HepG2 (cell line): ENCODE data around the gene RPGRIP1. TPM values are rescaled to one million over a fixed set of nuclear protein-coding genes. Genes with fewer than 3 reads are reported as not detected.

Source experiments
- ATF7-NPFF ChIP-seq: sonication (generic); formaldehyde crosslinking; IDR thresholded peaks from 2 replicates; pipeline ENCODE4 v1.8.1; 2023; ENCODE audit warnings: mild to moderate bottlenecking, low read depth, missing genetic modification reagents, moderate library complexity
- CREB3 ChIP-seq: sonication (generic); formaldehyde crosslinking; IDR thresholded peaks from 2 replicates; pipeline ENCODE4 v1.5.0; 2020; ENCODE audit warnings: missing genetic modification reagents
- EP300 ChIP-seq, 3 experiments: sonication (generic) in 1 of 3; formaldehyde crosslinking in 1 of 3; IDR thresholded peaks; 2 replicates each; pipeline versions ENCODE4 v1.5.1 to v1.6.1; 2011 to 2020; ENCODE audit warnings: low read depth in 2 of 3, low read length in 2 of 3, borderline replicate concordance in 1 of 3, improper control_type of control experiment in 1 of 3, mild to moderate bottlenecking in 1 of 3, missing genetic modification reagents in 1 of 3, moderate library complexity in 1 of 3
- FOSL2 ChIP-seq: sonication (generic); formaldehyde crosslinking; IDR thresholded peaks from 2 replicates; pipeline ENCODE4 v1.4.0; 2020; ENCODE audit warnings: missing genetic modification reagents
- GLI4 ChIP-seq: sonication (generic); formaldehyde crosslinking; IDR thresholded peaks from 2 replicates; pipeline ENCODE4 v1.5.1; 2020; ENCODE audit warnings: missing genetic modification reagents, mild to moderate bottlenecking, moderate library complexity, borderline replicate concordance
- IRX3 ChIP-seq: sonication (generic); formaldehyde crosslinking; IDR thresholded peaks from 2 replicates; pipeline ENCODE4 v1.8.1; 2023; ENCODE audit warnings: mild to moderate bottlenecking, low read depth, missing genetic modification reagents, borderline replicate concordance
- JUNB ChIP-seq: sonication (generic); formaldehyde crosslinking; IDR thresholded peaks from 2 replicates; pipeline ENCODE4 v1.8.0; 2022; ENCODE audit warnings: missing genetic modification reagents, mild to moderate bottlenecking, borderline replicate concordance
- KDM2A ChIP-seq: sonication (generic); formaldehyde crosslinking; IDR thresholded peaks from 2 replicates; pipeline ENCODE4 v1.4.0; 2020; ENCODE audit warnings: low read depth, missing genetic modification reagents, borderline replicate concordance
- MXD4 ChIP-seq: IDR thresholded peaks from 2 replicates; pipeline ENCODE4 v1.6.1; 2016; ENCODE audit warnings: mild to moderate bottlenecking, missing biosample characterization, missing genetic modification reagents
- NFE2L2 ChIP-seq: fragments of 150-350 bp; IDR thresholded peaks from 2 replicates; pipeline ENCODE4 v1.6.1; 2014; ENCODE audit warnings: low read length
- NKX3-1 ChIP-seq: sonication (generic); formaldehyde crosslinking; IDR thresholded peaks from 2 replicates; pipeline ENCODE4 v1.5.0; 2020; ENCODE audit warnings: missing genetic modification reagents
- PAF1 ChIP-seq: IDR thresholded peaks from 2 replicates; pipeline ENCODE4 v1.6.1; 2016; ENCODE audit warnings: missing genetic modification reagents, missing compliant biosample characterization
- PREB ChIP-seq: sonication (generic); formaldehyde crosslinking; IDR thresholded peaks from 2 replicates; pipeline ENCODE4 v1.4.0; 2020; ENCODE audit warnings: missing genetic modification reagents
- ZFP36L2 ChIP-seq: sonication (generic); formaldehyde crosslinking; IDR thresholded peaks from 2 replicates; pipeline ENCODE4 v1.4.0; 2020; ENCODE audit warnings: missing genetic modification reagents
- ZNF550 ChIP-seq: sonication (generic); formaldehyde crosslinking; IDR thresholded peaks from 2 replicates; pipeline ENCODE4 v1.4.0; 2020; ENCODE audit warnings: mild to moderate bottlenecking, missing genetic modification reagents, borderline replicate concordance
- ZNF878 ChIP-seq: sonication (generic); formaldehyde crosslinking; IDR thresholded peaks from 2 replicates; pipeline ENCODE4 v1.8.1; 2023; ENCODE audit warnings: mild to moderate bottlenecking, missing genetic modification reagents, moderate library complexity
- ZSCAN25 ChIP-seq: sonication (generic); formaldehyde crosslinking; IDR thresholded peaks from 2 replicates; pipeline ENCODE4 v1.8.0; 2022; ENCODE audit warnings: mild to moderate bottlenecking, missing genetic modification reagents
- polyA plus RNA-seq, 8 experiments: library from polyadenylated mRNA; depleted of rRNA in 3 of 8; stranded (reverse) in 7 of 8; unstranded in 1 of 8; fragments of >200 nt; fragmentation: Illumina TruSeq in 4 of 8; extraction: Trizol in 4 of 8; gene quantifications; 2 replicates each; pipeline versions ENCODE4 v1.2.1 to v1.2.3, GENCODE V29; 2011 to 2016; ENCODE audit warnings: low read depth in 4 of 8, missing spikeins in 1 of 8, mixed read lengths in 1 of 8; ENCODE audit not compliant: insufficient read depth in 1 of 8
- total RNA-seq, 5 experiments: library from RNA; depleted of rRNA; stranded (reverse); fragments of >200 nt; fragmentation: Illumina TruSeq; extraction: Trizol; gene quantifications; 2 replicates each; pipeline ENCODE4 v1.2.3, GENCODE V29; 2016; ENCODE audit warnings: low read depth in 1 of 5
- TF ChIP-seq, protein P1 (sequence below): sonication (generic); formaldehyde crosslinking; IDR thresholded peaks from 2 replicates; pipeline ENCODE4 v1.4.0; 2020; ENCODE audit warnings: mild to moderate bottlenecking, missing genetic modification reagents, borderline replicate concordance
- TF ChIP-seq, protein P2 (sequence below): sonication (generic); formaldehyde crosslinking; IDR thresholded peaks from 2 replicates; pipeline ENCODE4 v1.8.1; 2023; ENCODE audit warnings: mild to moderate bottlenecking, missing genetic modification reagents
- TF ChIP-seq, protein P3 (sequence below): sonication (generic); formaldehyde crosslinking; IDR thresholded peaks from 2 replicates; pipeline ENCODE4 v1.4.0; 2020; ENCODE audit warnings: mild to moderate bottlenecking, missing genetic modification reagents
- TF ChIP-seq, protein P4 (sequence below): IDR thresholded peaks from 2 replicates; pipeline ENCODE4 v1.6.1; 2016; ENCODE audit warnings: missing biosample characterization, missing genetic modification reagents, low read depth

The RPGRIP1 gene
- total and polyA plus RNA-seq, 2 of the 13 experiments (the other 11 are each of a cell fraction or from before 2014, with no cell fraction given), result 0.13 to 1.1 TPM

DNA sequence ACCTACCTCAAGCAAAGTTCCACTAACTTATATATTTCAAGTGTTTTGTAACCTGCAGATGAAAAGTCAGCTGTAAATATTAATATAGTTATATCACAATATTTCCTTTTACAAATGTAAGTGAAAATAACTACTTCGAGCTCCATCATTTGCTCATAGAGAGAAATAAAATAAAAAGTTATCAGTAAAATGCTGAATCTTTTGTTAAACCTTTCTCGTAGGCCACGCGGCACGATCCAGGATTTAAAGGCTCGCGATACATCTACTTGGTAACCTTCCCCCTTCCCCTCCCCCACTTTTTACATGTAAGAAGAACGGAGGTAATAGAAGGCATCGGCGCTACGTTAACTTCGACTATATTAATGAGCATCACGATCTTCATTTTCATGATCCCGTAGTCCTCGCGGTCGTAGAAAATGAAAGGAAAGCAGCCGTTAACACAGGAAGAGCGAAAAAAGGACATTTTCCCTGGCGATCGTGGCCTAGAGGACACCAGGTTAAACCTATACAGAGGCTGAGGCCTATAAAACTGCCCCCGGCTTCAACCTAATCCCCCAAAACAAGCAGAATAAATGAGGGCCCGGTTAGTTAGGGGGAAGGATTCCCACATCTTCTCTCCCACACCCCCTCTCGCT is 11.1 kb upstream of the RPGRIP1 start (continued):
- TF ChIP-seq, protein P1, sequence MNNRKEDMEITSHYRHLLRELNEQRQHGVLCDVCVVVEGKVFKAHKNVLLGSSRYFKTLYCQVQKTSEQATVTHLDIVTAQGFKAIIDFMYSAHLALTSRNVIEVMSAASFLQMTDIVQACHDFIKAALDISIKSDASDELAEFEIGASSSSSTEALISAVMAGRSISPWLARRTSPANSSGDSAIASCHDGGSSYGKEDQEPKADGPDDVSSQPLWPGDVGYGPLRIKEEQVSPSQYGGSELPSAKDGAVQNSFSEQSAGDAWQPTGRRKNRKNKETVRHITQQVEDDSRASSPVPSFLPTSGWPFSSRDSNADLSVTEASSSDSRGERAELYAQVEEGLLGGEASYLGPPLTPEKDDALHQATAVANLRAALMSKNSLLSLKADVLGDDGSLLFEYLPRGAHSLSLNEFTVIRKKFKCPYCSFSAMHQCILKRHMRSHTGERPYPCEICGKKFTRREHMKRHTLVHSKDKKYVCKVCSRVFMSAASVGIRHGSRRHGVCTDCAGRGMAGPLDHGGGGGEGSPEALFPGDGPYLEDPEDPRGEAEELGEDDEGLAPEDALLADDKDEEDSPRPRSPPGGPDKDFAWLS (CRISPR knock-in tag), result no peak
- TF ChIP-seq MXD4 (CRISPR knock-in tag) (no peak), PREB (CRISPR knock-in tag) (no peak), ZSCAN25 (CRISPR knock-in tag) (0 out of 2 replicates have a peak, but pooled peaks have one; percentile 59), CREB3 (no peak), KDM2A (CRISPR knock-in tag) (no peak), ZNF550 (CRISPR knock-in tag) (no peak), ATF7-NPFF (CRISPR knock-in tag) (no peak), ZFP36L2 (CRISPR knock-in tag) (no peak; the same call in 1 of the 2 replicates), FOSL2 (CRISPR knock-in tag) (no peak), GLI4 (CRISPR knock-in tag) (0 out of 2 replicates have a peak, but pooled peaks have one; percentile 91), JUNB (CRISPR knock-in tag) (no peak), PAF1 (CRISPR knock-in tag) (0 out of 2 replicates have a peak, but pooled peaks have one; percentile 29), ZNF878 (no peak), EP300 (IDR thresholded peaks at IDR 0.05; ENCODE audit: low read depth in 2 of 2, low read length in 2 of 2) (no peak), EP300 (CRISPR knock-in tag; IDR thresholded peaks at IDR 0.05; ENCODE audit: borderline replicate concordance) (0 out of 2 replicates have a peak, but pooled peaks have one; percentile 33), IRX3 (no peak), NFE2L2 (no peak), NKX3-1 (no peak)
- TF ChIP-seq, protein P2, sequence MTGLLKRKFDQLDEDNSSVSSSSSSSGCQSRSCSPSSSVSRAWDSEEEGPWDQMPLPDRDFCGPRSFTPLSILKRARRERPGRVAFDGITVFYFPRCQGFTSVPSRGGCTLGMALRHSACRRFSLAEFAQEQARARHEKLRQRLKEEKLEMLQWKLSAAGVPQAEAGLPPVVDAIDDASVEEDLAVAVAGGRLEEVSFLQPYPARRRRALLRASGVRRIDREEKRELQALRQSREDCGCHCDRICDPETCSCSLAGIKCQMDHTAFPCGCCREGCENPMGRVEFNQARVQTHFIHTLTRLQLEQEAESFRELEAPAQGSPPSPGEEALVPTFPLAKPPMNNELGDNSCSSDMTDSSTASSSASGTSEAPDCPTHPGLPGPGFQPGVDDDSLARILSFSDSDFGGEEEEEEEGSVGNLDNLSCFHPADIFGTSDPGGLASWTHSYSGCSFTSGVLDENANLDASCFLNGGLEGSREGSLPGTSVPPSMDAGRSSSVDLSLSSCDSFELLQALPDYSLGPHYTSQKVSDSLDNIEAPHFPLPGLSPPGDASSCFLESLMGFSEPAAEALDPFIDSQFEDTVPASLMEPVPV (CRISPR knock-in tag), result no peak
- TF ChIP-seq, protein P3, sequence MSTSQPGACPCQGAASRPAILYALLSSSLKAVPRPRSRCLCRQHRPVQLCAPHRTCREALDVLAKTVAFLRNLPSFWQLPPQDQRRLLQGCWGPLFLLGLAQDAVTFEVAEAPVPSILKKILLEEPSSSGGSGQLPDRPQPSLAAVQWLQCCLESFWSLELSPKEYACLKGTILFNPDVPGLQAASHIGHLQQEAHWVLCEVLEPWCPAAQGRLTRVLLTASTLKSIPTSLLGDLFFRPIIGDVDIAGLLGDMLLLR (CRISPR knock-in tag), result no peak
- TF ChIP-seq, protein P4, sequence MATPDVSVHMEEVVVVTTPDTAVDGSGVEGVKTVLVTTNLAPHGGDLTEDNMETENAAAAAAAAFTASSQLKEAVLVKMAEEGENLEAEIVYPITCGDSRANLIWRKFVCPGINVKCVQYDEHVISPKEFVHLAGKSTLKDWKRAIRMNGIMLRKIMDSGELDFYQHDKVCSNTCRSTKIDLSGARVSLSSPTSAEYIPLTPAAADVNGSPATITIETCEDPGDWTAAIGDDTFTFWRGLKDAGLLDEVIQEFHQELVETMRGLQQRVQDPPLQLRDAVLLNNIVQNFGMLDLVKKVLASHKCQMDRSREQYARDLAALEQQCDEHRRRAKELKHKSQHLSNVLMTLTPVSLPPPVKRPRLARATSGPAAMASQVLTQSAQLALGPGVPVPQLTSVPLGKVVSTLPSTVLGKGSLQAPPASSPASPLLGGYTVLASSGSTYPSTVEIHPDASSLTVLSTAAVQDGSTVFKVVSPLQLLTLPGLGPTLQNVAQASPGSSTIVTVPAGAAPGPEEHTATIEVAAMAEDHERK (CRISPR knock-in tag), result no peak
